ENCODE results near the gene CISD1.
A peak's percentile ranks its signal among the peaks of the same experiment; 100 is the strongest.

Gene CISD1

DNA sequence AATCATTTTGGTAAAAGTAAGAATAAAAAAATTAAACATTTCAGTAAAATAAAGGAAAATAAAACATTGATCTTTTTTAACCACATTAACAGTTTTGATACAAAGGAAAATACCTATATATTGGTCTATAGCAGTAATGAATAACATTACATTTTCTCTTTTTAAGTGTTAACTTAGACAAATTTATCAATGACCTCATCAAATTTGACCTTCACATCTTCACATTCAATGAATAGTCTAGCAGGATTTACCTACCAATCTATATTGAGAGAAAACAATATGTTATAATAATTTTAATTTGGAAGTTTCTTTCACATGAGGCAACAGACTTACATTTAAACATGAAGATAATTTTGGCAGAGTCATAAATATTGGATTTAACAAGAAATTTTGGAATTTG is 47.9 kb downstream of the CISD1 start:
- DNase-seq, result no peak

GRCh38 chr10:58318346-58318745 is 49.4 kb downstream of the CISD1 start:
- DNase-seq, result no peak

DNA sequence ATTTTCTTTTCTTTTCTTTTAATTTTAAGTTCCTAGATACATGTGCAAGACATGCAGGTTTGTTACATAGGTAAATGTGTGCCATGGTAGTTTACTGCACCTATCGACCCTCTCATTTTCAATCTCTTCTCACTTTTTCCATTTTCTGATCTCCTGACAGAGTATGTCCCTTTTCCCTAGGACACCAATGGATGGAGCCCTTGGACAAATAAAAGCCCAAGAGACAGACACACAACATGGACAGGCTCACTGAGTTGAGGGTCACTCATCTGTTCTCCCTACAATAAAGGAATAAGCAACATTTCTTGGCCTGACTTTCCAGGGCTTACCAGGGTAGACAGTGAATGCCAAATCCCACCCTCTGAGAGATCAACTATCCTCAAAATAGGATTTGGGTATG is 50.6 kb downstream of the CISD1 start:
- DNase-seq, result no peak

DNA sequence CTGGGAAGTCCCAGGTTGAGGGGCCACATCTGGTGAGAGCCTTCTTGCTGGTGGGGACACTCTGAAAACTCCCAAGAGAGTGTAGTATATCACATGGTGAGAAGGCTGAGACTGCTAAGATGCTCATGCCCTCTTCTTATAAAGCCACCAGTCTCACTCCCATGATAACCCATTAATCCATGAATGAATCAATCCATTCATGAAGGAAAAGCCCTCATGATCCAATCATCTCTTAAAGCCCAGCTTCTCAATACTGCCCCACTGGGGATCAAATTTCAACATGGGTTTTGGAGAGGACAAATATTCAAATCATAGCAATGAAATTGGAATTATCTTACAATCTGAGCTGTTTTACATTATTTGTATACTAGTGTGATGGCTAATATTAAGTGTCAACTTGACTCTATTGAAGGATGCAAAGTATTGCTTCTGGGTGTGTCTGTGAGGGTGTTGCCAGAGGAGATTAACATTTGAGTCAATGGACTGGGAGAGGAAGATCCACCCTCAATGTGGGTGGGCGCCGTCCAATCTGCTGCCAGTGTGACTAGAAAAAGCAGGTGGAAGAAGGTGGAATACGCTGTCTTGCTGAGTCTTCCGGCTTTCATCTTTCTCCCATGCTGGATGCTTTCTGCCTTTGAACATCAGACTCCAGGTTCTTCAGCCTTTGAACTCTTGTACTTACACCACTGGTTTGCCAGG is 51.5 kb downstream of the CISD1 start:
- no peak for DNase-seq

DNA sequence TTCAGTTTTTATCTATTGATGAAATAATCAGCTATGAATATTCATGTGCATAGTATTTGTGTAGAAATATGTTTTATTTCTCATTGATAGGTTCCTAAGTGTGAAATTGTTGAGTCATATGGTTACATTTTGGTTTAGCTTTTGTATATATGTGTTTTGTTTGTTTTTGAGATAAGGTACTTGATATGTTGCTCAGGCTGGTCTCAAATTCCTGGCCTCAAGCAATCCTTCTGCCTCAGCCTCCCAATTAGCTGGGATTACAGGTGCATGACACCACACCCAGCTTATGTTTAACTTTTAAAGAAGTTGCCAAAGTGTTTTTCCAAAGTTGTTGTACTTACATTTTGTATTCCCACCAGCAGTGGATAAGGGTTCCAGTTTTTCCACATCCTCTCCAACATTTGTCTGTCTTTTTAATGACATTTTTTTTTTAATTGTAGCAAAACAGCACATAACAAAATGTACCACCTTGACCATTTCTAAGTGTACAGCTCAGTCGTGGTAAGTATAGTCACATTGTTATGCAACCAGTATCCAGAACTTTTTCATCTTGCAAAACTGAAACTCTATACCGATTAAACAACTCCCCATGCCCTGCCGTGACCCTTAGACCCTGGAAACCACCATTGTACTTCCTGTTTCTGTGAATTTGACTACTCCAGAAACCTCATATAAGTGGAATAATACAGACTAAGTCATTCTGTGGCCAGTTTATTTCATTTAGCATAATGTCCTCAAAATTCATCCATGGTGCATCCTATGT is 53.3 kb downstream of the CISD1 start:
- no peak for DNase-seq

DNA sequence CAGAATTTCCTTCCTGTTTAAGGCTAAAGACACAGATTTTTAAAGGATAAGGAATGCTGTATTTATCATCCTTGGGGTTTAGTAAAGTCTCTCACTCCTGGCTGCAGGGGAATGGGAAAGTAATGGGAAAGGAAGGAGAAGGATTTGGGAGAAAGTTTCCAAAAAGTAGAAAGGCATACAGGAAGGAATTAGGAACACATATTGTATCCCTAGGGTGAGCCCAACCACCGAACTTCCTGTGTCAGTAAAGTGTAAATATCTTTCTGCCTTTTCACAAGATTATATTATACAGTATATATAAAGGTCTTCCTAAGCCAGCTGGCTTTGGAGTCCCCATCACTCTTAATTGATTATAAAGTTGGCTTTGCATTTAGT is 53.9 kb downstream of the CISD1 start:
- DNase-seq, result no peak

DNA sequence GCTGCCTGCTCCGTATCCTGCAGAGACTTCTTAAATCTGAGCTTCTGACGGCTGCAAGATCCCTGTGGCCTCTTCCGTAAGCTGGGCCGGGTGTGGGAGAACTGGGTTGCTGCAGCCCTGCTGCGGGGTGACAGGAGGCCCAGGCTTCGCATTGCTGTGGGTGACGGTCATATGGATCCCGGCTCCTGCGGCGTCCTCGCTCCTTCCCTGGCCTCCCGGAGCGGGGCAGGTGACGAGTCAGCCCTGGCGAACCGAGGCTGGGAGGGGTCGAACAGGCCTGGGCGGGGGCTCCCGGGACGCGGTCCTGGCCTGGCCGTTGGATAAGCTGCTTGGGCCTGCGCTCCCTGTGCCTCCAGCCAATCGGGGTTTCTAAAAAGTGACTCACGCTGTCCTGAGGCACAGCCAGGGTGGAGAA is 58.0 kb downstream of the CISD1 start:
- no peak for DNase-seq

GRCh38 chr10:58328233-58328632 is 59.3 kb downstream of the CISD1 start:
- no peak for DNase-seq

GRCh38 chr10:58330431-58330830 is 61.5 kb downstream of the CISD1 start:
- no peak for DNase-seq

- no peak for DNase-seq
These were observed 62.7 kb downstream of the CISD1 start for GRCh38 chr10:58331646-58332045.

GRCh38 chr10:58334817-58335305 is 65.9 kb downstream of the CISD1 start, which contains the start of gene UBE2D1:
TSS of gene UBE2D1 (plus strand) at chr10:58335006. CDS start at chr10:58335202, 196 bp downstream.
- DNase-seq, result peak; percentile 67

GRCh38 chr10:58335306-58336005 is 66.5 kb downstream of the CISD1 start:
- DNase-seq, result no peak

DNA sequence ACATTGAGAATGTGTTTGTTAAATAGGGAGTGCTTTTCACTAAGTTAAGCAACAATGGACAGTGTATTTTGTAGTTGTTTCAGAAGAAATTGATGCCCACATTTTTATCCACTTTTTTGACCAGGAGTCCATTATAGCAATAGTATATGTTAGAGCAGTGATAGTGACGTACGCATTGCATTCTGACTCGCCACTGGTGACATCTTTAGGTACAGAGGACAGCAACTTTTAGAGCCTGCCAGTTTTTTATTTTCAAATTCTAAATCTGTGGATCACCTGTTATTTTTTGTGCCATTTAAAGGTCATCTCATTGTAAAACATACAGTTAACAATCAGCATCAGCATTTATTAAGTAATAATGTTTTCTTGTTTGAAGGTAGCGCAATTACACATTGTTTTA is 67.3 kb downstream of the CISD1 start:
- no peak for DNase-seq
